Ascending aorta (tissue), 2 donors: ENCODE measurements around the gene SKAP1. TPM values are rescaled to one million over a fixed set of nuclear protein-coding genes. Genes with fewer than 3 reads are reported as not detected.
A peak's percentile ranks its signal among the peaks of the same experiment; 100 is the strongest.

Source experiments
- DNase-seq, 2 donors: peaks; one replicate each; pipeline ENCODE4 v3.0.0-alpha.2; 2019; ENCODE audit warnings: low spot score in 2 of 2
- H3K27ac ChIP-seq, 2 donors: fragments of 200-600 bp; sonication (generic); one replicate each; pipeline ENCODE4 v1.5.1; 2016 to 2017; ENCODE audit warnings: mild to moderate bottlenecking in 1 of 2
- H3K27me3 ChIP-seq: fragments of 200-600 bp; sonication (generic); one replicate; pipeline ENCODE4 v1.5.1; 2017
- H3K36me3 ChIP-seq, 2 donors: fragments of 200-600 bp; sonication (generic); one replicate each; pipeline ENCODE4 v1.5.1; 2016
- H3K4me1 ChIP-seq, 2 donors: fragments of 200-600 bp; sonication (generic); one replicate each; pipeline ENCODE4 v1.5.1; 2016 to 2017; ENCODE audit warnings: mild to moderate bottlenecking in 1 of 2
- H3K4me3 ChIP-seq, 2 donors: fragments of 200-600 bp; sonication (generic); one replicate each; pipeline ENCODE4 v1.5.1; 2016 to 2017; ENCODE audit warnings: mild to moderate bottlenecking in 1 of 2
- H3K9me3 ChIP-seq, 2 donors: fragments of 200-600 bp; sonication (generic); one replicate each; pipeline ENCODE4 v1.5.1; 2016
- intact Hi-C: fragments of 100-400 bp; cut with DNase I; formaldehyde crosslinking; loops from one replicate; pipeline ENCODE4 v1.15.1; 2023
- total RNA-seq: library from RNA; depleted of rRNA; stranded (reverse); fragments of >200 nt; gene quantifications from one replicate; pipeline ENCODE4 v1.1.0, GENCODE V29; 2016
- TF ChIP-seq, protein P1 (sequence below), 3 experiments: fragments of 200-600 bp in 2 of 3; fragments of 450-650 bp in 1 of 3; sonication (generic) in 2 of 3; IDR thresholded peaks; one replicate each; pipeline ENCODE4 v1.5.1; 2016 to 2019; ENCODE audit warnings: antibody characterized with exemption in 3 of 3, mild to moderate bottlenecking in 1 of 3, moderate library complexity in 1 of 3

The SKAP1 gene
- total RNA-seq, 1 donor from 2014 or later = not detected

GRCh38 chr17:48378708-48379392, 51.2 kb downstream of the SKAP1 start:
- no peaks in the 10 kb centered on the region for H3K36me3 ChIP-seq
- intact Hi-C loops = no loop called here
- TF ChIP-seq, protein P1, sequence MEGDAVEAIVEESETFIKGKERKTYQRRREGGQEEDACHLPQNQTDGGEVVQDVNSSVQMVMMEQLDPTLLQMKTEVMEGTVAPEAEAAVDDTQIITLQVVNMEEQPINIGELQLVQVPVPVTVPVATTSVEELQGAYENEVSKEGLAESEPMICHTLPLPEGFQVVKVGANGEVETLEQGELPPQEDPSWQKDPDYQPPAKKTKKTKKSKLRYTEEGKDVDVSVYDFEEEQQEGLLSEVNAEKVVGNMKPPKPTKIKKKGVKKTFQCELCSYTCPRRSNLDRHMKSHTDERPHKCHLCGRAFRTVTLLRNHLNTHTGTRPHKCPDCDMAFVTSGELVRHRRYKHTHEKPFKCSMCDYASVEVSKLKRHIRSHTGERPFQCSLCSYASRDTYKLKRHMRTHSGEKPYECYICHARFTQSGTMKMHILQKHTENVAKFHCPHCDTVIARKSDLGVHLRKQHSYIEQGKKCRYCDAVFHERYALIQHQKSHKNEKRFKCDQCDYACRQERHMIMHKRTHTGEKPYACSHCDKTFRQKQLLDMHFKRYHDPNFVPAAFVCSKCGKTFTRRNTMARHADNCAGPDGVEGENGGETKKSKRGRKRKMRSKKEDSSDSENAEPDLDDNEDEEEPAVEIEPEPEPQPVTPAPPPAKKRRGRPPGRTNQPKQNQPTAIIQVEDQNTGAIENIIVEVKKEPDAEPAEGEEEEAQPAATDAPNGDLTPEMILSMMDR (IDR thresholded peaks at IDR 0.05) = no peak
- no peaks in the 10 kb centered on the region for H3K27me3 ChIP-seq
- no peak overlapping the region for H3K27ac ChIP-seq
- H3K4me1 ChIP-seq = no peaks in the 10 kb centered on the region
- H3K4me3 ChIP-seq = no peak overlapping the region
- H3K9me3 ChIP-seq = no peaks in the 10 kb centered on the region
- no peak for DNase-seq

GRCh38 chr17:48378238-48378637, 51.8 kb downstream of the SKAP1 start:
- no peaks in the 10 kb centered on the region for H3K27me3 ChIP-seq
- intact Hi-C loops = no loop called here

GRCh38 chr17:48376682-48377325, 53.2 kb downstream of the SKAP1 start:
- Histone ChIP-seq H3K4me3 (no peak overlapping the region), H3K9me3 (no peaks in the 10 kb centered on the region), H3K27ac (no peak overlapping the region), H3K4me1 (no peaks in the 10 kb centered on the region), H3K36me3 (no peaks in the 10 kb centered on the region), H3K27me3 (no peaks in the 10 kb centered on the region)
- intact Hi-C loops = no loop called here
- no peak for DNase-seq
- TF ChIP-seq, protein P1 (IDR thresholded peaks at IDR 0.05) = no peak

More at GRCh38 chr17:48378238-48378637, 51.8 kb downstream of the SKAP1 start:
- H3K9me3 ChIP-seq = no peaks in the 10 kb centered on the region
- TF ChIP-seq, protein P1 (IDR thresholded peaks at IDR 0.05) = no peak
- H3K27ac ChIP-seq = no peak overlapping the region
- no peaks in the 10 kb centered on the region for H3K36me3 ChIP-seq
- no peaks in the 10 kb centered on the region for H3K4me1 ChIP-seq
- no peak for DNase-seq
- no peak overlapping the region for H3K4me3 ChIP-seq

GRCh38 chr17:48375356-48375755, 54.7 kb downstream of the SKAP1 start:
- Histone ChIP-seq H3K27ac (no peak overlapping the region), H3K27me3 (no peaks in the 10 kb centered on the region), H3K4me1 (no peaks in the 10 kb centered on the region), H3K4me3 (no peak overlapping the region), H3K36me3 (no peaks in the 10 kb centered on the region), H3K9me3 (no peaks in the 10 kb centered on the region)
- intact Hi-C loops = no loop called here
- TF ChIP-seq, protein P1 (IDR thresholded peaks at IDR 0.05) = no peak
- no peak for DNase-seq

DNA sequence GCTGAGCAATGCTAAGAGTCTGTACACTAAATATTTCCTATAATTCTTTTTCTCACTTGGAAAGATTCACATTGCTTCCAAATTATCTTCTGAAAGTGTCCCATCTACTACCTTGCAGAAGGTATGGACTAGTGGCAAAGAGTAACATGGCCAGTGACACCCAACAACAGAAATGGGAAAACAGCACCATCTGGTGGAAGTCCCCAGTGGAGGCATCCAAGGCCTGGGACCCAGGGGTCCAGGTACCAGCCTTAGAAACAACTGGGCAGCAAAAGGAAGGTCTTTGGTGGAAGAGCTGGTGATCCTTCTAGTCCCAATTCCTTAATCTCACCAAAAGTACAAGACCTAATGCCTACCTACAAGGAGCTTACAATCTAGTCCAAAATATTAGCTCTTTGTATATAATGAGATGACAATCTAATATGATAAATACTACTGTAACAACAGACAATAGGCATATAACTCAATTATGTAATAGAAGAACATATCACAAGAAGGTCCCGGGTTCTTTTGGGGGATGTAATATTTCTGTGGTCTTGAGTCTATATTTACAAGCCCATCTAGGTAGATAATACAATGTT, 55.3 kb downstream of the SKAP1 start:
- DNase-seq = no peak
- H3K9me3 ChIP-seq = no peaks in the 10 kb centered on the region
- intact Hi-C loops = no loop called here
- H3K36me3 ChIP-seq = no peaks in the 10 kb centered on the region
- TF ChIP-seq, protein P1 (IDR thresholded peaks at IDR 0.05) = peak in 2 of 3 experiments; percentile 27 to 28
- H3K4me1 ChIP-seq = no peaks in the 10 kb centered on the region
- no peak overlapping the region for H3K27ac ChIP-seq
- no peaks in the 10 kb centered on the region for H3K27me3 ChIP-seq
- H3K4me3 ChIP-seq = no peak overlapping the region
